H1 (cell line): Measurements from ENCODE around the gene RAD51B. TPM values are rescaled to one million over a fixed set of nuclear protein-coding genes. Genes with fewer than 3 reads are reported as not detected.

Experiments used
- BRCA1 ChIP-seq: IDR thresholded peaks from 2 replicates; pipeline ENCODE4 v1.6.1; 2012; ENCODE audit warnings: low read depth, low read length, improper control_type of control experiment
- CHD1 ChIP-seq: IDR thresholded peaks from 2 replicates; pipeline ENCODE4 v1.6.1; 2012; ENCODE audit warnings: low read depth, low read length, improper control_type of control experiment
- EGR1 ChIP-seq: IDR thresholded peaks from 2 replicates; pipeline ENCODE4 v1.6.1; 2011; ENCODE audit warnings: low read depth, low read length, borderline replicate concordance
- EP300 ChIP-seq, 2 experiments: IDR thresholded peaks; 1 replicate in 1 of 2; 2 replicates in 1 of 2; pipeline ENCODE4 v1.6.1; 2011 to 2012; ENCODE audit warnings: low read depth in 2 of 2, low read length in 2 of 2, mild to moderate bottlenecking in 2 of 2, borderline replicate concordance in 1 of 2, inconsistent platforms in 1 of 2, moderate library complexity in 1 of 2
- EZH2 ChIP-seq: fragments of 200-600 bp; sonication (generic); IDR thresholded peaks from 2 replicates; pipeline ENCODE4 v1.7.1; 2012; ENCODE audit warnings: low read depth, mild to moderate bottlenecking, moderate library complexity, low read length, inconsistent platforms; ENCODE audit not compliant: severe bottlenecking
- GABPA ChIP-seq: IDR thresholded peaks from 2 replicates; pipeline ENCODE4 v1.6.1; 2011; ENCODE audit warnings: mild to moderate bottlenecking, low read length, moderate library complexity, borderline replicate concordance; ENCODE audit not compliant: insufficient read depth
- GTF2F1 ChIP-seq: IDR thresholded peaks from 2 replicates; pipeline ENCODE4 v1.6.1; 2012; ENCODE audit warnings: low read depth, low read length, improper control_type of control experiment, borderline replicate concordance
- JUN ChIP-seq: IDR thresholded peaks from 2 replicates; pipeline ENCODE4 v1.6.1; 2011; ENCODE audit warnings: low read depth, mild to moderate bottlenecking, improper control_type of control experiment, low read length
- JUND ChIP-seq: IDR thresholded peaks from 2 replicates; pipeline ENCODE4 v1.6.1; 2011; ENCODE audit warnings: mild to moderate bottlenecking, improper control_type of control experiment, low read length
- KDM4A ChIP-seq: IDR thresholded peaks from one replicate; pipeline ENCODE4 v1.7.1; 2012; ENCODE audit warnings: low read depth, mild to moderate bottlenecking, moderate library complexity, low read length, inconsistent platforms; ENCODE audit not compliant: severe bottlenecking
- NANOG ChIP-seq: IDR thresholded peaks from 2 replicates; pipeline ENCODE4 v1.6.1; 2011; ENCODE audit warnings: low read length, low read depth, mild to moderate bottlenecking, inconsistent platforms; ENCODE audit not compliant: insufficient read depth, poor library complexity, severe bottlenecking
- POLR2A ChIP-seq, 2 experiments: IDR thresholded peaks; 1 replicate in 1 of 2; 2 replicates in 1 of 2; pipeline ENCODE4 v1.6.1; 2011; ENCODE audit warnings: low read depth in 2 of 2, low read length in 2 of 2, mild to moderate bottlenecking in 2 of 2; ENCODE audit errors: control extremely low read depth in 1 of 2
- POLR2AphosphoS5 ChIP-seq: IDR thresholded peaks from 2 replicates; pipeline ENCODE4 v1.6.1; 2011; ENCODE audit warnings: low read depth, low read length
- RBBP5 ChIP-seq: IDR thresholded peaks from 2 replicates; pipeline ENCODE4 v1.7.1; 2012; ENCODE audit warnings: low read depth, mild to moderate bottlenecking, inconsistent platforms, low read length, moderate library complexity, borderline replicate concordance
- RFX5 ChIP-seq: IDR thresholded peaks from 2 replicates; pipeline ENCODE4 v1.6.1; 2011; ENCODE audit warnings: low read depth, low read length, improper control_type of control experiment, borderline replicate concordance
- SIX5 ChIP-seq: IDR thresholded peaks from 2 replicates; pipeline ENCODE4 v1.6.1; 2011; ENCODE audit warnings: mild to moderate bottlenecking, low read depth, low read length
- SP2 ChIP-seq: IDR thresholded peaks from 2 replicates; pipeline ENCODE4 v1.6.1; 2012; ENCODE audit warnings: mild to moderate bottlenecking, low read length, inconsistent platforms
- SP4 ChIP-seq: IDR thresholded peaks from 2 replicates; pipeline ENCODE4 v1.6.1; 2012; ENCODE audit warnings: low read length, inconsistent platforms
- SUZ12 ChIP-seq: fragments of 200-600 bp; sonication (generic); IDR thresholded peaks from 2 replicates; pipeline ENCODE4 v1.6.1; 2012; ENCODE audit warnings: mild to moderate bottlenecking, inconsistent platforms, low read length, moderate library complexity, mixed read lengths
- polyA plus RNA-seq, 7 experiments: library from polyadenylated mRNA; depleted of rRNA in 3 of 7; stranded (reverse) in 5 of 7; unstranded in 2 of 7; fragments of >200 nt in 5 of 7; fragments of 200-250 nt in 2 of 7; gene quantifications; 1 replicate in 5 of 7; 2 replicates in 1 of 7; 4 replicates in 1 of 7; pipeline versions ENCODE4 v1.2.1 to v1.2.3, GENCODE V29; 2011 to 2013; ENCODE audit warnings: missing spikeins in 2 of 7, mixed read lengths in 2 of 7
- total RNA-seq: library from RNA; stranded (reverse); fragmentation: NEBNext Ultra II Directional; extraction: Animal tissue kit (Norgen Biotek cat#: 25700); gene quantifications from 2 replicates; pipeline ENCODE4 v1.2.1, GENCODE V29; 2021
- TF ChIP-seq, protein P1 (sequence below), 3 experiments: IDR thresholded peaks; 1 replicate in 2 of 3; 2 replicates in 1 of 3; pipeline versions ENCODE4 v1.5.1 to v1.6.1; 2011; ENCODE audit warnings: low read length in 3 of 3, mild to moderate bottlenecking in 3 of 3, inconsistent platforms in 2 of 3, low read depth in 1 of 3, moderate library complexity in 1 of 3; ENCODE audit not compliant: insufficient read depth in 1 of 3; ENCODE audit errors: control extremely low read depth in 1 of 3
- TF ChIP-seq, protein P2 (sequence below): IDR thresholded peaks from 2 replicates; pipeline ENCODE4 v1.6.1; 2011; ENCODE audit warnings: low read depth, mild to moderate bottlenecking, low read length; ENCODE audit not compliant: insufficient read depth

RAD51B gene
- total and polyA plus RNA-seq, 2 of the 8 experiments (the other 6 are each of a cell fraction or from before 2014, with no cell fraction given): 3.9 to 14.9 TPM

DNA sequence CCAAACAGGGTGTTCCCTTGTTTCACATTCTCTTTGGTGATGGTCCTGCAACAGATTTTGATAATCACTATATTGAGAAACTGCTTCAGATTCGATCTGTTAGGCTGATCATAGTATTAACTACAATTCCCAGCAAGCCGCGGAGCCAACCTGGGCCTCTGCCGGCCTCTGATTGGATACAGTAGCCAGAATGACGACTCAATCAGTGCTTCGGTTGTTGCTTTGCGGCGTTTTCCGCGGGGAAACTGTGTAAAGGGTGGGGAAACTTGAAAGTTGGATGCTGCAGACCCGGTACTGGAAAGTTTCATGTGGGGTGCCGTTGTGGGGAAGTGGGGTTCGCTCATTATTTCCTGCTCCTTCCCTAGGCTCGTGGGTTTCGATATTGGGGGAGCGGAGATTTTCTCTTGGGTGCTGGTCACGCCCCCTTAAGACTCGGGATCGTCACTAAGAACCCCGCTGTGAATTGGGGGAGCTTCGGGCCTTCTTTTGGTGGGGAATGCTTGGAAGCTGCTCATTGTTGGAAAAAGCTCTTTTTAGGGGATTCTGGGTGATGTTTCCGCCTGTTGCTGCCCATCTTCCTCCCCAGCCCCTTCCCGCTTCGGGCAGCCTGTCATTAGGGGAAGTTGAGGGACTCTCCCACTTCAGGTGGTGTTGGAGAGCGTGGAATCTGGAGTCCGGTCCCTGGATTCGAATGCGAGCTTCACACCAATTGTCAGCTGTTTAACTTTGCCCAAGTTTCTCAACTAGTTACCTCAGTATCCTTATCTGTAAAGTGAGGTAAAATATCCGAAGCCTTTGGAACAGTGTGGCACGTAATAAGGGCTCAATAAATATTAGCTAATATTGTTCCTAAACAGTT lies at the start of gene RAD51B (continued):
- TF ChIP-seq EZH2: no peak
- no peak; the same call in 1 of the 2 replicates for TF ChIP-seq POLR2AphosphoS5
- no peak for TF ChIP-seq CHD1
- TF ChIP-seq EP300 (IDR thresholded peaks at IDR 0.05; ENCODE audit: borderline replicate concordance in 1 of 2, low read depth in 2 of 2, low read length in 2 of 2): no peak
- no peak for TF ChIP-seq EGR1
- TF ChIP-seq SP4: peak; percentile 37; the same call in 1 of the 2 replicates
- TF ChIP-seq RFX5: no peak
- no peak for TF ChIP-seq JUND
- TF ChIP-seq BRCA1: no peak
- no peak for TF ChIP-seq GABPA
- TF ChIP-seq NANOG: no peak
- TF ChIP-seq, protein P1, sequence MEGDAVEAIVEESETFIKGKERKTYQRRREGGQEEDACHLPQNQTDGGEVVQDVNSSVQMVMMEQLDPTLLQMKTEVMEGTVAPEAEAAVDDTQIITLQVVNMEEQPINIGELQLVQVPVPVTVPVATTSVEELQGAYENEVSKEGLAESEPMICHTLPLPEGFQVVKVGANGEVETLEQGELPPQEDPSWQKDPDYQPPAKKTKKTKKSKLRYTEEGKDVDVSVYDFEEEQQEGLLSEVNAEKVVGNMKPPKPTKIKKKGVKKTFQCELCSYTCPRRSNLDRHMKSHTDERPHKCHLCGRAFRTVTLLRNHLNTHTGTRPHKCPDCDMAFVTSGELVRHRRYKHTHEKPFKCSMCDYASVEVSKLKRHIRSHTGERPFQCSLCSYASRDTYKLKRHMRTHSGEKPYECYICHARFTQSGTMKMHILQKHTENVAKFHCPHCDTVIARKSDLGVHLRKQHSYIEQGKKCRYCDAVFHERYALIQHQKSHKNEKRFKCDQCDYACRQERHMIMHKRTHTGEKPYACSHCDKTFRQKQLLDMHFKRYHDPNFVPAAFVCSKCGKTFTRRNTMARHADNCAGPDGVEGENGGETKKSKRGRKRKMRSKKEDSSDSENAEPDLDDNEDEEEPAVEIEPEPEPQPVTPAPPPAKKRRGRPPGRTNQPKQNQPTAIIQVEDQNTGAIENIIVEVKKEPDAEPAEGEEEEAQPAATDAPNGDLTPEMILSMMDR (IDR thresholded peaks at IDR 0.05; ENCODE audit: control extremely low read depth in 1 of 3, insufficient read depth in 1 of 3, low read depth in 1 of 3, low read length in 3 of 3): no peak
- TF ChIP-seq GTF2F1: no peak
- TF ChIP-seq POLR2A (IDR thresholded peaks at IDR 0.05; ENCODE audit: control extremely low read depth in 1 of 2, low read depth in 2 of 2, low read length in 2 of 2): 0 out of 3 replicates have a peak, but pooled peaks of 1 of the 2 experiments have one; percentile 37
- TF ChIP-seq SIX5: peak; percentile 94
- TF ChIP-seq, protein P2, sequence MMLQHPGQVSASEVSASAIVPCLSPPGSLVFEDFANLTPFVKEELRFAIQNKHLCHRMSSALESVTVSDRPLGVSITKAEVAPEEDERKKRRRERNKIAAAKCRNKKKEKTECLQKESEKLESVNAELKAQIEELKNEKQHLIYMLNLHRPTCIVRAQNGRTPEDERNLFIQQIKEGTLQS: no peak
- no peak for TF ChIP-seq JUN
- TF ChIP-seq RBBP5: peak; percentile 72; the same call in 1 of the 2 replicates
- no peak for TF ChIP-seq SUZ12
- TF ChIP-seq KDM4A: peak; percentile 70
- no peak for TF ChIP-seq SP2
